Measurements from ENCODE around the gene CHD9.

DNA sequence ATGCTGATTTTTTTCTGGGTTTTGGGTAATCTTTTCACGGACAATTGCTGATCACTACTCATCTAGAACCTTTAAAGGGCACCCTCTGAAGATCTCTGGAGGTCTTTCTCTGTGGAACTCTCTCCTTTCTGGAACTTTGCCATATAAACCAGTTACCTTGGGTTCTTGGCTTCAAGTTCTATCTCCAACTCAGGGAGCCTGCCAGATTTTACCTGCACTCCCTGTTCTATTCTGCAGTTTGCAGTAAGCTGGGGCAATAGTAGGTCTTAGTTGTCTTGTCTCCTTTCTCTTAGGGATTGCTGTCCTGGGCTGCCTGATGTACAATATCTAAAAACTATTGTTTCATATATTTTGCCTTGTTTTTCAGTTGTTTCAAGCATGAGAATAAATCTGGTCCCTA is 120.3 kb downstream of the CHD9 start:
- TF ChIP-seq POLR2A (IDR thresholded peaks at IDR 0.05) = no peak
- TF ChIP-seq, protein P1, sequence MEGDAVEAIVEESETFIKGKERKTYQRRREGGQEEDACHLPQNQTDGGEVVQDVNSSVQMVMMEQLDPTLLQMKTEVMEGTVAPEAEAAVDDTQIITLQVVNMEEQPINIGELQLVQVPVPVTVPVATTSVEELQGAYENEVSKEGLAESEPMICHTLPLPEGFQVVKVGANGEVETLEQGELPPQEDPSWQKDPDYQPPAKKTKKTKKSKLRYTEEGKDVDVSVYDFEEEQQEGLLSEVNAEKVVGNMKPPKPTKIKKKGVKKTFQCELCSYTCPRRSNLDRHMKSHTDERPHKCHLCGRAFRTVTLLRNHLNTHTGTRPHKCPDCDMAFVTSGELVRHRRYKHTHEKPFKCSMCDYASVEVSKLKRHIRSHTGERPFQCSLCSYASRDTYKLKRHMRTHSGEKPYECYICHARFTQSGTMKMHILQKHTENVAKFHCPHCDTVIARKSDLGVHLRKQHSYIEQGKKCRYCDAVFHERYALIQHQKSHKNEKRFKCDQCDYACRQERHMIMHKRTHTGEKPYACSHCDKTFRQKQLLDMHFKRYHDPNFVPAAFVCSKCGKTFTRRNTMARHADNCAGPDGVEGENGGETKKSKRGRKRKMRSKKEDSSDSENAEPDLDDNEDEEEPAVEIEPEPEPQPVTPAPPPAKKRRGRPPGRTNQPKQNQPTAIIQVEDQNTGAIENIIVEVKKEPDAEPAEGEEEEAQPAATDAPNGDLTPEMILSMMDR (IDR thresholded peaks at IDR 0.05) = no peak
